Right cardiac atrium (tissue), 5 donors: ENCODE data around the gene CSMD2. TPM values are rescaled to one million over a fixed set of nuclear protein-coding genes. Genes with fewer than 3 reads are reported as not detected.

Source experiments
- ATAC-seq, 2 donors: fragments of 200-7000 bp; cut with Tn5 transposase; one replicate each; pipeline versions ENCODE4 v1.8.0 to v1.9.1; 2020; ENCODE audit warnings: moderate library complexity in 2 of 2, mild to moderate bottlenecking in 1 of 2
- DNase-seq, 3 donors: peaks; one replicate each; pipeline ENCODE4 v3.0.0-alpha.2; 2020
- H3K27ac ChIP-seq: one replicate; pipeline ENCODE4 v1.5.1; 2013; ENCODE audit warnings: mild to moderate bottlenecking, low read length, control low read depth, moderate library complexity
- H3K27me3 ChIP-seq: one replicate; pipeline ENCODE4 v1.6.1; 2013; ENCODE audit not compliant: control insufficient read depth, insufficient read depth
- H3K4me1 ChIP-seq: one replicate; pipeline ENCODE4 v1.6.1; 2013; ENCODE audit warnings: low read length; ENCODE audit not compliant: control insufficient read depth, insufficient read depth
- H3K4me3 ChIP-seq: one replicate; pipeline ENCODE4 v1.5.1; 2013; ENCODE audit warnings: low read length, control low read depth
- H3K9me3 ChIP-seq: one replicate; pipeline ENCODE4 v1.6.1; 2013; ENCODE audit warnings: low read length; ENCODE audit not compliant: control insufficient read depth
- WGBS: extraction: QIAGEN DNeasy Blood & Tissue Kit; methylation state at CpG from one replicate; pipeline ENCODE4 v1.1.7; 2013; 5-methylcytosine and 5-hydroxymethylcytosine counted together
- intact Hi-C, 4 donors: fragments of 100-400 bp; cut with DNase I; formaldehyde crosslinking; loops; one replicate each; pipeline versions ENCODE4 v1.11.0 to v1.14.0; 2022 to 2023
- polyA plus RNA-seq: library from polyadenylated mRNA; stranded (reverse); fragments of 200-250 nt; gene quantifications from one replicate; pipeline ENCODE4 v1.2.3, GENCODE V29; 2013
- total RNA-seq, 4 donors: library from RNA; stranded (reverse); fragmentation: NEBNext Ultra II Directional; extraction: Animal tissue kit (Norgen Biotek cat#: 25700); gene quantifications; one replicate each; pipeline ENCODE4 v1.2.1, GENCODE V29; 2021
- donor health status: healthy with polysubstance abuse.
- donor health status: DM: no; HTN: yes; CAD: no.
- donor health status: DM: no; HTN: no; CAD: no.
- donor health status: DM: no; HTN: yes; CAD: no; lungs with severe emphysema.
- donor health status: DM: yes; HTN: yes; CAD: no.

The CSMD2 gene
- total and polyA plus RNA-seq, 5 donors = 0.11 to 0.59 (median 0.38) TPM

GRCh38 chr1:33824971-33825370 lies 340.1 kb downstream of the CSMD2 start:
- H3K4me3 ChIP-seq = no peak overlapping the region
- H3K9me3 ChIP-seq = no peaks in the 10 kb centered on the region
- intact Hi-C loops = no loop called here
- ATAC-seq = no peak
- H3K27me3 ChIP-seq = no peaks in the 10 kb centered on the region
- 64% methylated on average over 1 of the region's 1 CpG for WGBS
- H3K27ac ChIP-seq = no peak overlapping the region
- no peak for DNase-seq
- H3K4me1 ChIP-seq = no peaks in the 10 kb centered on the region

GRCh38 chr1:33824321-33824720 lies 340.7 kb downstream of the CSMD2 start:
- intact Hi-C loops = no loop called here
- Histone ChIP-seq H3K4me3 (no peak overlapping the region), H3K4me1 (no peaks in the 10 kb centered on the region), H3K9me3 (no peaks in the 10 kb centered on the region), H3K27me3 (no peaks in the 10 kb centered on the region), H3K27ac (no peak overlapping the region)
- WGBS = 84% methylated on average over 6 of the region's 6 CpGs
- ATAC-seq (no peak), DNase-seq (no peak)

- Histone ChIP-seq H3K27ac (no peak overlapping the region), H3K27me3 (no peaks in the 10 kb centered on the region), H3K9me3 (no peaks in the 10 kb centered on the region), H3K4me1 (no peaks in the 10 kb centered on the region), H3K4me3 (no peak overlapping the region)
- DNase-seq (no peak), ATAC-seq (no peak)
- intact Hi-C loops = no loop called here
- WGBS = 60% methylated on average over 1 of the region's 1 CpG
Measured at GRCh38 chr1:33823830-33824229, 341.2 kb downstream of the CSMD2 start.

DNA sequence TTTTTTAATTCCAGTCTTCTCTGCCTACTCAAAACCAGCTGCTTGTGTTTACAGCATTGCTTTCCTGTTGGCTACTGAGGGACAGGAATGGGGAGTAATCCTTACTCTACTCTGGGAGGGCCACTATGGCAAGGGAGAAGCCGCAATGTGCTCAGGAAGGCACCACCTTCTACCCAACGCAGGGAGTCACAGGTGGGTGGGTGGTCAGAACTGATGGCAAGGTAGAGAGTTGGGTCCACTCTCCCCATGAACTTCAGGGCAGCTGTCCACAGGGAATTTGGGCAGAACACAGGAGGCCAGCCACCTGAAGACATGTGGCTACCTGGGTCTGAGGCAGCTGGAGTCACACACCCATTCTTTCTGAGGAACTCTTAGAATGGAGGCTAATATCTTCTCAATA lies 341.6 kb downstream of the CSMD2 start:
- H3K27me3 ChIP-seq = no peaks in the 10 kb centered on the region
- DNase-seq = no peak
- H3K4me1 ChIP-seq = no peaks in the 10 kb centered on the region
- WGBS = 89% methylated on average over 2 of the region's 2 CpGs
- H3K9me3 ChIP-seq = no peaks in the 10 kb centered on the region
- ATAC-seq = no peak
- intact Hi-C loops = no loop called here
- no peak overlapping the region for H3K27ac ChIP-seq
- H3K4me3 ChIP-seq = no peak overlapping the region

DNA sequence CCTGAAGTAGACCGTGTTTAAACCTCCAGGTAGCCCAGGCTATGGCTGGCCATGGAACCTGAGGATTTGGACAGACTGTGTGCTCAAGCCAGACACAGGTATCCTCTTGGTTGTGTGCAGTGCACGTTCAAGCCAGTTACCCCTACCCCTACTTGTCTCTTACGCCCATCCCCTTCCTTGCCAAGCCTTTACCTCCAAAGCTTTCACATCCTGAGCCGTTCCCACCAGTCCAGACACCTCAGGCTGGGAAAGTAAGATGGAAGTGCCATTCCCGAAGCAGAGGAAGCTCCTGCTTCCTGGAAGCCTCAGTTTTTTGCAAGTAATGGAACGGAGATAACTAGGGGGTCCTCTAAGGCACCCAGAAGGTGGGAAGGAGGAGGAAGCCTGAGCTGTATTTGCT lies 342.6 kb downstream of the CSMD2 start:
- Histone ChIP-seq H3K9me3 (no peaks in the 10 kb centered on the region), H3K27me3 (no peaks in the 10 kb centered on the region), H3K4me3 (no peak overlapping the region), H3K4me1 (no peaks in the 10 kb centered on the region), H3K27ac (no peak overlapping the region)
- ATAC-seq (no peak), DNase-seq (no peak)
- WGBS = 58% methylated on average over 6 of the region's 6 CpGs
- intact Hi-C loops = no loop called here

DNA sequence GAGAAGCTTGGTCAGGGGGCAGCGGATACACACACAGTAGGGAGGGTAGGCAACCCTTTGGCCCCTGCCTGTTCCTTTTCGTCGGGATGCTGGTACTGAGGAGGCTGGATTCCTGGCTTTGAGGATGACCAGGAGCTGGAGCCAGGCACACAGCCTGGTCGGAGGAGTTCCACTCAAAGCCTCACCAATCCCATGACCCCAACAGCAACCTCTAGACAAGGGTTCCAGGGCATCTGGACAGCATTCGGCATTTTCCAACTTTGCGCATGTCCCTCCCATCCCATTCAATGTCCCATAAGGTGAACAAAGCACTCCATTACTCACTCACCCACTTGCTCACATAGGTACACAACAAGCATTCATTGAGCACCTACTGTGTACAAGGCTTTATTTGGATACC lies 343.7 kb downstream of the CSMD2 start:
- ATAC-seq (no peak), DNase-seq (no peak)
- intact Hi-C loops = no loop called here
- no peaks in the 10 kb centered on the region for H3K4me1 ChIP-seq
- 87% methylated on average over 6 of the region's 6 CpGs for WGBS
- no peak overlapping the region for H3K4me3 ChIP-seq
- no peaks in the 10 kb centered on the region for H3K27me3 ChIP-seq
- H3K9me3 ChIP-seq = no peaks in the 10 kb centered on the region
- no peak overlapping the region for H3K27ac ChIP-seq

DNA sequence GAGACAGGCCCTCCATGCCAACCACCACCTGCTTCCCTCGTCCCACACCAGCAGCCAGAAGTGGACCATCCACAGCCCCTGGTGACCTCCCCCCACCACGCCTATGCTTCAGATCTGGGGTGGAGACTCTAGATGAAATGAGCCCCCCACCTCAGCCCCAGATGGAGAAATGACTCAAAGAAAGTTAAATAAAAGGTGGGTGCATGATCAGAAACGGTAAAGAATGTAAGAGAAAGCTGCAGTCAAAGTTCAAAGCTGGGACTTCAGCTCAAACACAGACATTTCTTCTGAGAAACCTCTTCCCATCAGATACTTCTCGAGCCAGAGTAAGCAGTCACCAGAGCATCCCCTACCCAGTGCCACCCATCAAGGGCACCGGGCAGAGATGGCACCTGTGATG lies 344.2 kb downstream of the CSMD2 start:
- DNase-seq (no peak), ATAC-seq (no peak)
- intact Hi-C loops = no loop called here
- no peaks in the 10 kb centered on the region for H3K9me3 ChIP-seq
- no peak overlapping the region for H3K4me3 ChIP-seq
- no peaks in the 10 kb centered on the region for H3K4me1 ChIP-seq
- H3K27ac ChIP-seq = no peak overlapping the region
- no peaks in the 10 kb centered on the region for H3K27me3 ChIP-seq
- WGBS = 79% methylated on average over 5 of the region's 5 CpGs

- H3K9me3 ChIP-seq = no peaks in the 10 kb centered on the region
- no peak overlapping the region for H3K4me3 ChIP-seq
- intact Hi-C loops = no loop called here
- DNase-seq (no peak), ATAC-seq (no peak)
- 73% methylated on average over 7 of the region's 7 CpGs for WGBS
- no peaks in the 10 kb centered on the region for H3K27me3 ChIP-seq
- H3K4me1 ChIP-seq = no peaks in the 10 kb centered on the region
- H3K27ac ChIP-seq = no peak overlapping the region
Measured at GRCh38 chr1:33819913-33820311, 345.1 kb downstream of the CSMD2 start.

DNA sequence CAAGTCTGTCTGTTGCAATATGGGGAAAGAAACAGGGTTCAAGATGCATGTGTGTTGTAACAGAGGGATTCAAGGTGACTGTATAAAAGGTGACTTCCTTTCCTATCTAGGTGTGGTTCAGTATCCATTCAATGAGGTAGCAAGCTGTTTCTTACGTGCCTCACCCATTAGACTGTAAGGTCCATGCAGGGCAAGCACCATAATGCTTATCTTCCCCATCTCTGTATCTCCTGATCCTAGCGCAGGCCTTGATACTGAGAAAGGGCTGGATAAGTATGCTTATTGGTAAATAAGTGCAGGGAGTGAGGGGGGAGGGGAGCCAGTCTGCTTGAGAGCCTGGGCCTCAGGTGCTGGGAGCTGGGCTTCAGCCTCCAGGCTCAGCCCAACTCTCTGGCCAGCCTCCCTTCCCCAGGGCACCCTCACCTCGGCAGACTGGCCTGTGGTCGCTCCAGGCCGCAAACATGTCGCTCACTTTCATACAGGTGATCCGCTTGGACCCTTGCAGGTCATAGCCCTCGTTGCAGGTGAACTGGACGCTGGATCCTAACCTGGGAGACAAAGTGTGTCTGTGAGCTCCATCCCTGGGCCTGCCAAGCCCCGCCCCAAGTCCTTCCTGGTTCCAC lies 345.6 kb downstream of the CSMD2 start:
- H3K4me1 ChIP-seq = no peaks in the 10 kb centered on the region
- H3K4me3 ChIP-seq = no peak overlapping the region
- intact Hi-C loops = no loop called here
- H3K27ac ChIP-seq = no peak overlapping the region
- H3K9me3 ChIP-seq = no peaks in the 10 kb centered on the region
- H3K27me3 ChIP-seq = no peaks in the 10 kb centered on the region
- no peak for DNase-seq
- no peak for ATAC-seq
- WGBS = 80% methylated on average over 10 of the region's 10 CpGs

DNA sequence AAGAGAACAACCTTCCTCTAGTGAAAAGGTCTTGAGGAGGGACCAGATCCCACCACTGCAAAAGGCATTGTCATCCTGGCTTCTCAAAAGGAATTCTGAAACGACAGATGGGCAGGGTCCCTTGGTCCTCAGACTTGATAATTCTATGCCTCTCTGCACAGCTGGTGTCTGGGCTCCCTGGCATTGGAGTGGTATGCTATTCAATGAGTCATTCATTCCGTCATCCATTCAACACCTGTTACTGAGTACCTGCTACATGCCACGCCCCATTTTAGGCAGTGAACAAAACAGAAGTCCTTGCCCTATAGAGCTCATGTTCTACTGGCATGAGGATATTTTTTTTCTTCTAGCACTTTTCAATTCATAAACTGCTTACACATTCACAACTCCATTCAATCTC lies 347.0 kb downstream of the CSMD2 start:
- Histone ChIP-seq H3K4me3 (no peak overlapping the region), H3K27me3 (no peaks in the 10 kb centered on the region), H3K27ac (no peak overlapping the region), H3K9me3 (no peaks in the 10 kb centered on the region), H3K4me1 (no peaks in the 10 kb centered on the region)
- intact Hi-C loops = no loop called here
- DNase-seq = no peak
- ATAC-seq = no peak
- 75% methylated on average over 3 of the region's 3 CpGs for WGBS

DNA sequence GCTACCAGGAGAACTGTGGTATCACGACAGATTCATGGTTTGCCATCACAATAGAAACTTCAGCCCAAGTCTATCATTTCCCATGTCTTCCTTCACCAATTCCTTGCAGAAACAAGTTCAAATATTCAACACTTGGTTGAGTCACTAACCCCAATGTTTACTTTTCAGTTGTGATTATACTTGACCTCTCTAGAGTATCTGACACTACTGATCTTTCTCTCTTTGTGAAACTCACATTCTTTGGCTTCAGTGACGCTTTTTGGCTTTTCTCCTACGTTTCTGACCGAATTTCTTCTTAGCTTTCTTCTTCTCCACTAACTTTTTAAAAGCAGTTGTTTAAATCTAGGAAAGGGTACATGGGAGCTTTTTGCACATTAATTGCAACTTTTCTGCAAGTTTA lies 350.0 kb downstream of the CSMD2 start:
- Histone ChIP-seq H3K27ac (no peak overlapping the region), H3K9me3 (no peaks in the 10 kb centered on the region), H3K4me3 (no peak overlapping the region), H3K27me3 (no peaks in the 10 kb centered on the region), H3K4me1 (no peaks in the 10 kb centered on the region)
- DNase-seq = no peak
- intact Hi-C loops = no loop called here
- WGBS = 54% methylated on average over 4 of the region's 4 CpGs
- no peak for ATAC-seq

- Histone ChIP-seq H3K4me1 (no peaks in the 10 kb centered on the region), H3K9me3 (no peaks in the 10 kb centered on the region), H3K27me3 (no peaks in the 10 kb centered on the region), H3K4me3 (no peak overlapping the region), H3K27ac (no peak overlapping the region)
- ATAC-seq (no peak), DNase-seq (no peak)
- intact Hi-C loops = no loop called here
- 70% methylated on average over 2 of the region's 2 CpGs for WGBS
Measured at GRCh38 chr1:33814166-33814565, 350.9 kb downstream of the CSMD2 start.
